ENCODE results near the gene SLC35A3. TPM values are rescaled to one million over a fixed set of nuclear protein-coding genes. Genes with fewer than 3 reads are reported as not detected.

Gene SLC35A3
- total and polyA plus RNA-seq, 4 donors = 10.8 to 53.8 (median 29.6) TPM

DNA sequence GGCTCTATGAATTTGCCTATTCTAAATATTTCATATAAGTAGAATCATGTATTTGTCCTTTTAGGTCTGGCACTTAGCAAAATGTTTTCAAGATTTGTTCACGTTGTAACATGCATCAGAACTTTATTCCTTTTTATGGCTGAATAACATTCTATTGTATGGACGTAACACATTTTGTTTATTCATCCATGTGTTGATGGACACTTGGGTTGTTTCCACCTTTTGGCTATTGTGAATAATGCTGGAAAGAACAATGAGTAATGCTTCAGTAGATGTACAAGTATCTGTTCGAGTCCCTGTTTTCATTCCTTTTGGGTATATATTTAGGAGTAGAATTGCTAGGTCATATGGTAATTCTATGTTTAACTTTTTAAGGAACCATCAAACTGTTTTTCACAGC lies 24.7 kb downstream of the SLC35A3 start:
- no peak for ATAC-seq (ENCODE audit: insufficient read depth, low FRiP score)
- Histone ChIP-seq H3K4me1 (ENCODE audit: control insufficient read depth in 5 of 5, insufficient read depth in 5 of 5, low read length in 5 of 5) (no peaks in the 10 kb centered on the region), H3K36me3 (ENCODE audit: control insufficient read depth in 4 of 4, insufficient read depth in 4 of 4, low read length in 4 of 4) (peaks cover 2 to 8% (median 6%) of the 10 kb centered on the region in 4 donors), H3K27me3 (ENCODE audit: control insufficient read depth in 3 of 3, insufficient read depth in 3 of 3, low read length in 2 of 3) (no peaks in the 10 kb centered on the region), H3K4me3 (no peak overlapping the region), H3K9me3 (ENCODE audit: control insufficient read depth in 4 of 4, insufficient read depth in 3 of 4, low read length in 3 of 4) (peaks cover 0 to 4% (median 0%) of the 10 kb centered on the region in 4 donors), H3K27ac (ENCODE audit: low read depth in 1 of 2, low read length in 1 of 2) (no peak overlapping the region), H3K9ac (ENCODE audit: insufficient read depth in 1 of 2, low read length in 2 of 2) (no peak overlapping the region)
- 88 to 91% methylated on average over 3 of the region's 3 CpGs for whole genome bisulfite sequencing, 2 donors
- no peak for DNase-seq
- TF ChIP-seq, protein P1, sequence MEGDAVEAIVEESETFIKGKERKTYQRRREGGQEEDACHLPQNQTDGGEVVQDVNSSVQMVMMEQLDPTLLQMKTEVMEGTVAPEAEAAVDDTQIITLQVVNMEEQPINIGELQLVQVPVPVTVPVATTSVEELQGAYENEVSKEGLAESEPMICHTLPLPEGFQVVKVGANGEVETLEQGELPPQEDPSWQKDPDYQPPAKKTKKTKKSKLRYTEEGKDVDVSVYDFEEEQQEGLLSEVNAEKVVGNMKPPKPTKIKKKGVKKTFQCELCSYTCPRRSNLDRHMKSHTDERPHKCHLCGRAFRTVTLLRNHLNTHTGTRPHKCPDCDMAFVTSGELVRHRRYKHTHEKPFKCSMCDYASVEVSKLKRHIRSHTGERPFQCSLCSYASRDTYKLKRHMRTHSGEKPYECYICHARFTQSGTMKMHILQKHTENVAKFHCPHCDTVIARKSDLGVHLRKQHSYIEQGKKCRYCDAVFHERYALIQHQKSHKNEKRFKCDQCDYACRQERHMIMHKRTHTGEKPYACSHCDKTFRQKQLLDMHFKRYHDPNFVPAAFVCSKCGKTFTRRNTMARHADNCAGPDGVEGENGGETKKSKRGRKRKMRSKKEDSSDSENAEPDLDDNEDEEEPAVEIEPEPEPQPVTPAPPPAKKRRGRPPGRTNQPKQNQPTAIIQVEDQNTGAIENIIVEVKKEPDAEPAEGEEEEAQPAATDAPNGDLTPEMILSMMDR (IDR thresholded peaks at IDR 0.05; ENCODE audit: control extremely low read depth, extremely low read depth) = no peak

DNA sequence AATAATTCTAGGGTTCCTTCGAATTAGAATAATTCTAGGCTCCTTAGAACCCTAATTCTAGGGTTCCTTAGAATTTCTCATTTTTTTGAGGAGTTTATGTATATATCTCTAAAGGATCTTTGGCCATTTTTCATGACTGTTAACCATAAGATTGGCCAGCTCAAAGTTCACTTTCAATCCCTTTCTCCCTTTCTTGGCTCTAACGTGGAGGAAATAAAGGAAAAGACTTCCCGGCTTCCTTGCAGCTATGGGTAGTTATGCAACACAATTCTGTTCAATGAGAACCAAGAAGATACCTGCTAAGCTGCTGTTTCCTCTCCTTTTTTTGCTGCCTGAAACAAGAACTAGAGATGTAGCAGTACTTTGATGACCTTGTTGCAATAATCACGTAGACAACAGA lies 27.2 kb downstream of the SLC35A3 start:
- DNase-seq (no peak), ATAC-seq (ENCODE audit: insufficient read depth, low FRiP score) (no peak)
- Histone ChIP-seq H3K9ac (ENCODE audit: insufficient read depth in 1 of 2, low read length in 2 of 2) (no peak overlapping the region), H3K27ac (ENCODE audit: low read depth in 1 of 2, low read length in 1 of 2) (no peak overlapping the region), H3K9me3 (ENCODE audit: control insufficient read depth in 4 of 4, insufficient read depth in 3 of 4, low read length in 3 of 4) (peaks cover 0 to 4% (median 0%) of the 10 kb centered on the region in 4 donors), H3K27me3 (ENCODE audit: control insufficient read depth in 3 of 3, insufficient read depth in 3 of 3, low read length in 2 of 3) (no peaks in the 10 kb centered on the region), H3K4me3 (no peak overlapping the region), H3K4me1 (ENCODE audit: control insufficient read depth in 5 of 5, insufficient read depth in 5 of 5, low read length in 5 of 5) (no peaks in the 10 kb centered on the region), H3K36me3 (ENCODE audit: control insufficient read depth in 4 of 4, insufficient read depth in 4 of 4, low read length in 4 of 4) (peaks cover 2 to 5% (median 4%) of the 10 kb centered on the region in 4 donors)
- TF ChIP-seq, protein P1 (IDR thresholded peaks at IDR 0.05; ENCODE audit: control extremely low read depth, extremely low read depth) = no peak
- WGBS, 2 donors = 91 to 93% methylated on average over 4 of the region's 4 CpGs

DNA sequence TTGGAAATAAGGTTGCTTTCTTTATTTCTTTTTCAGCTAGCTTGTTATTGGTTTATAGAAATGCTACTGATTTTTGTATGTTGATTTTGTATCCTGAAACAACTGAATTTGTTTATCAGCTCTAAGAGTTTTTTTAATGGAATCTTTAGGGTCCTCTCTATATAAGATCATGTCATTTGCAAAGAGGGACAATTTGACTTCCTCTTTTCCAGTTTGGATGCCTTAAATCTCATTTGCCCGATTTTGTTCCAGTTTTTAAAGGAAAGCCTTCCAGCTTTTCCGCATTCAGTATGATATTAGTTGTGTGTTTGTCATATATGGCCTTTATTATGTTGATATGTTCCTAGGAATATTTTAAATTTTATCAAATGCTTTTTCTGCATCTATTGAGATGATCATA lies 31.7 kb downstream of the SLC35A3 start:
- Histone ChIP-seq H3K36me3 (ENCODE audit: control insufficient read depth in 4 of 4, insufficient read depth in 4 of 4, low read length in 4 of 4) (peaks cover 0 to 7% (median 4%) of the 10 kb centered on the region in 4 donors), H3K27ac (ENCODE audit: low read depth in 1 of 2, low read length in 1 of 2) (no peak overlapping the region), H3K4me3 (no peak overlapping the region), H3K4me1 (ENCODE audit: control insufficient read depth in 5 of 5, insufficient read depth in 5 of 5, low read length in 5 of 5) (peaks cover 0 to 2% (median 0%) of the 10 kb centered on the region in 5 donors), H3K9ac (ENCODE audit: insufficient read depth in 1 of 2, low read length in 2 of 2) (no peak overlapping the region), H3K9me3 (ENCODE audit: control insufficient read depth in 4 of 4, insufficient read depth in 3 of 4, low read length in 3 of 4) (peaks cover 0 to 3% (median 0%) of the 10 kb centered on the region in 4 donors), H3K27me3 (ENCODE audit: control insufficient read depth in 3 of 3, insufficient read depth in 3 of 3, low read length in 2 of 3) (no peaks in the 10 kb centered on the region)
- ATAC-seq (ENCODE audit: insufficient read depth, low FRiP score) (no peak), DNase-seq (no peak)
- WGBS, 2 donors = 94 to 95% methylated on average over 2 of the region's 2 CpGs
- TF ChIP-seq, protein P1 (IDR thresholded peaks at IDR 0.05; ENCODE audit: control extremely low read depth, extremely low read depth) = no peak

DNA sequence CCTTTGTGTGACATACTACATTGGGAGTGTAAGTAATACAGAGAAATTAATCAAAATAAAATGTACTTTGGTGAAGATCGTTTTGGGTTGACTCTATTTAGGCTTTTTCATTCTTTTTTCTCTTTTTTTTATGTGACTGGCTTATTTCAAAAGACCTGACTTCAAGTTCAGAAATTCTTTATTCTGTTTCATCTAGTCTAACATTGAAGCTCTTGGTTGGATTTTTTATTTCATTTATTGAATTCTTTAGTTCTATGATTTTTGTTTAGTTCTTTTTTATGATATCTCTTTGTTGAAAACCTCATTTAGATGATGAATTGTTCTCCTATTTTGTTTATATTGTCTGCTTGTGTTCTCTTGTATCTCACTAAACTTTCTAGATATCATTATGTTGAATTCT lies 35.6 kb downstream of the SLC35A3 start:
- Histone ChIP-seq H3K27ac (ENCODE audit: low read depth in 1 of 2, low read length in 1 of 2) (no peak overlapping the region), H3K36me3 (ENCODE audit: control insufficient read depth in 4 of 4, insufficient read depth in 4 of 4, low read length in 4 of 4) (peaks cover 3 to 8% (median 5%) of the 10 kb centered on the region in 4 donors)

More for the DNA sequence above, 35.6 kb downstream of the SLC35A3 start:
- peaks cover 0 to 3% (median 0%) of the 10 kb centered on the region in 5 donors for H3K4me1 ChIP-seq (ENCODE audit: control insufficient read depth in 5 of 5, insufficient read depth in 5 of 5, low read length in 5 of 5)
- WGBS, 2 donors = 94 to 100% methylated on average over 1 of the region's 1 CpG
- H3K4me3 ChIP-seq = no peak overlapping the region
- no peaks in the 10 kb centered on the region for H3K27me3 ChIP-seq (ENCODE audit: control insufficient read depth in 3 of 3, insufficient read depth in 3 of 3, low read length in 2 of 3)
- H3K9ac ChIP-seq (ENCODE audit: insufficient read depth in 1 of 2, low read length in 2 of 2) = no peak overlapping the region
- H3K9me3 ChIP-seq (ENCODE audit: control insufficient read depth in 4 of 4, insufficient read depth in 3 of 4, low read length in 3 of 4) = peaks cover 0 to 4% (median 0%) of the 10 kb centered on the region in 4 donors
- DNase-seq (no peak), ATAC-seq (ENCODE audit: insufficient read depth, low FRiP score) (no peak)
- TF ChIP-seq, protein P1 (IDR thresholded peaks at IDR 0.05; ENCODE audit: control extremely low read depth, extremely low read depth) = no peak

Measured in lung (tissue), 12 donors.